ENCODE results near the gene HPCAL4.

DNA sequence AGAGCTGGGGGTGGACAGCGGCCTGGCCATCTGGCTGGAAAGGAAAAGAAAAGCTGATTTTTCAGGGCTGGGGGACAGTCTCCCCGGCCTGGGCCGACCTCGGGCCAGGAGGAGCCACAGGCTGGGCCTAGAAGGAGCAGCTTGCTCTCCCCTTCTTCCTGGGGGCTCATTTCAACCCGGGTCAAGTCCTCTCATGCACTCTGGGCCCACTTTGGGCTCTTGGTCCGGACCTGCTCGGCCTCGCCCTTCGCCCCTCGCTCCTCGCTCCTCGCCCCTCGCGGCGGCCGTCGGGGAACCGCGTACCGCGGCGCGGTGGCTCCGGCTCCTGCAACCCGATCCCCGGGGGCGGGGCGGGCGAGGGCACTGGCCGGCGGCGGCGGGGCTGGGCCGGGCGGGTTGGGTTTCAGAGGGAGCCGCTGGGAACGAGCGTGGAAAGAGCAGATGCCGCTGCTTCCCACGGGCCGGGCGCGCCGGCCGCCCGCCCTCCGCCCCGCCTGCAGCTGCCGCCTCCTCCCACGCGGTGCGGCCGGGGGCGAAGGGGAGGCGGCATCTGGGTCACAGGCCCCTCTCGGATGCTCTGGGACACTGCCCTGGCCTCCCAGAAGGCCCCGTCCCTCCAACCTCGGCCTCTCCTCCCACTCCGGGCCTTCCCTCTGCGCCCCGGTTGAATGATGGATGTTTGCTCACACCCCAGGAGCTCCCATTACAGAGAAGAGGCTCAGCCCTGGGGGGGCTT, 58.4 kb downstream of the HPCAL4 start:
- no peak for TF ChIP-seq EP300 (IDR thresholded peaks at IDR 0.05)
- TF ChIP-seq, protein P1, sequence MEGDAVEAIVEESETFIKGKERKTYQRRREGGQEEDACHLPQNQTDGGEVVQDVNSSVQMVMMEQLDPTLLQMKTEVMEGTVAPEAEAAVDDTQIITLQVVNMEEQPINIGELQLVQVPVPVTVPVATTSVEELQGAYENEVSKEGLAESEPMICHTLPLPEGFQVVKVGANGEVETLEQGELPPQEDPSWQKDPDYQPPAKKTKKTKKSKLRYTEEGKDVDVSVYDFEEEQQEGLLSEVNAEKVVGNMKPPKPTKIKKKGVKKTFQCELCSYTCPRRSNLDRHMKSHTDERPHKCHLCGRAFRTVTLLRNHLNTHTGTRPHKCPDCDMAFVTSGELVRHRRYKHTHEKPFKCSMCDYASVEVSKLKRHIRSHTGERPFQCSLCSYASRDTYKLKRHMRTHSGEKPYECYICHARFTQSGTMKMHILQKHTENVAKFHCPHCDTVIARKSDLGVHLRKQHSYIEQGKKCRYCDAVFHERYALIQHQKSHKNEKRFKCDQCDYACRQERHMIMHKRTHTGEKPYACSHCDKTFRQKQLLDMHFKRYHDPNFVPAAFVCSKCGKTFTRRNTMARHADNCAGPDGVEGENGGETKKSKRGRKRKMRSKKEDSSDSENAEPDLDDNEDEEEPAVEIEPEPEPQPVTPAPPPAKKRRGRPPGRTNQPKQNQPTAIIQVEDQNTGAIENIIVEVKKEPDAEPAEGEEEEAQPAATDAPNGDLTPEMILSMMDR (IDR thresholded peaks at IDR 0.05) = no peak
- no peak for TF ChIP-seq POLR2A (IDR thresholded peaks at IDR 0.05)

Measured in suprapubic skin (tissue), 3 donors.